Heart left ventricle (tissue), 13 donors: ENCODE data around the gene AGRN.

Experiments used
- CTCF ChIP-seq, 12 donors: fragments of 200-600 bp; sonication (generic) in 4 of 12; IDR thresholded peaks; one replicate each; pipeline versions ENCODE4 v1.5.0 to v1.8.0; 2018 to 2022; ENCODE audit warnings: antibody characterized with exemption in 12 of 12, mild to moderate bottlenecking in 5 of 12
- POLR2A ChIP-seq, 2 donors: fragments of 450-650 bp; IDR thresholded peaks; one replicate each; pipeline ENCODE4 v1.6.1; 2017; ENCODE audit warnings: antibody characterized with exemption in 2 of 2, mild to moderate bottlenecking in 2 of 2, moderate library complexity in 2 of 2
- donor health status: ischemic (EF 13 %, LVEDD 7.1; RV severe dilation, severe dysfunction).
- donor health status: DM: no; HTN: yes; CAD: no.
- donor health status: DM: no; HTN: no; CAD: no.
- donor health status: ischemic (EF 25% LVEDD 6.9; RV normal size, moderate dysfunction).
- donor health status: ischemic (EF 25% LVEDD 5.7; RV mildly dilated, moderate dysfunction).
- donor health status: ischemic (EF 35%, LVEDD 5.7; RV mildly dilated, moderate dysfunction).
- donor health status: nonischemic (EF 11% LVEDD 7.7; RV severe dilation, severe dysfunction).
- donor health status: DM: yes; HTN: yes; CAD: no.
- donor health status: PGD.
- donor health status: ischemic (EF 29% LVEDD 5.4; RV normal size, mild dysfunction).
- donor health status: nonischemic (EF 23%, LVEDD 6.1; RV moderate dilation, normal function).

DNA sequence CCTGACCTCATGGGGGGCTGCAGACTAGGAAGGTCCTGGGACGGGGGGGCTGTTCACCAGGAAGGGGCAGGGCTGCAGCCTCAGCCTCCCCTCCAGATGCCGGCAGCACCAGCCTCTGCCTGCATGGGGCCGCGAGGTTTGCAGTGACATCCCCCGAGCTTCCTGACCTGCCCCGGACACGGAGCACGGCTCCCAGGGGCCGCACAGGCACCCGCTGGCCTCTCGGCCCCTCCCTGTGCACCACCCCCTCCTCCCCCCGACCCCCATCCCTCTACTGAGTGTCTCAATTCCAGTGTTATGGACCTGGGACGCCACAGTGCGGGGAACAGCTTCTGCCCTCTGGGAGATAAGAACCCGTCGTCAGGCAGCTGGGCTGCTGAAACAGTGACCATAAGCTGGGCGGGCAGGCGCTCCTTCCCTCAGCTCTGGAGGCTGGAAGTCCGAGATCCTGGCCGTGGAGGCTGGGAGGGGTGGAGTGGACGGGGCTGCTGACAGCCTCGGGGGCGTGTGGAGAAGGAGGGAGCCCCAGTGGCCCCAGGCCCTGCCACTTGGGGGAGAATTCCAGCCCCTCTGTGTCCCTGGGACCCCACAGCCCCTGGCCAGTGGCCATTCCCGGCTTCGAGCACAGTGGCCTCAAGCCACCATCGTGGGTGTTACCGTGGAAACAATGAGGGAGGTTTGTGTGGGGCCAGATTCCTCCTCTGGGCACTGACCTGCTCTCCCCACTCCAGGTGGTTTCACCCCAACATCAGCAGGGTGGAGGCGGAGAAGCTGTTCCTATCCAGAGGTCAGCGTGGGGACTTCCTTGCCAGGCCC is 42.6 kb downstream of the AGRN start:
- TF ChIP-seq CTCF (IDR thresholded peaks at IDR 0.05): no peak
- TF ChIP-seq POLR2A (IDR thresholded peaks at IDR 0.05): no peak
